ENCODE data around the gene AGBL3. TPM values are rescaled to one million over a fixed set of nuclear protein-coding genes. Genes with fewer than 3 reads are reported as not detected.
"Not testable (repeated sequence)": the region's sequence is repeated elsewhere in the genome, so short reads cannot be mapped to it uniquely, and the experiment has no call there.

Gene AGBL3
- total RNA-seq, 1 donor from 2014 or later: 0.58 TPM

DNA sequence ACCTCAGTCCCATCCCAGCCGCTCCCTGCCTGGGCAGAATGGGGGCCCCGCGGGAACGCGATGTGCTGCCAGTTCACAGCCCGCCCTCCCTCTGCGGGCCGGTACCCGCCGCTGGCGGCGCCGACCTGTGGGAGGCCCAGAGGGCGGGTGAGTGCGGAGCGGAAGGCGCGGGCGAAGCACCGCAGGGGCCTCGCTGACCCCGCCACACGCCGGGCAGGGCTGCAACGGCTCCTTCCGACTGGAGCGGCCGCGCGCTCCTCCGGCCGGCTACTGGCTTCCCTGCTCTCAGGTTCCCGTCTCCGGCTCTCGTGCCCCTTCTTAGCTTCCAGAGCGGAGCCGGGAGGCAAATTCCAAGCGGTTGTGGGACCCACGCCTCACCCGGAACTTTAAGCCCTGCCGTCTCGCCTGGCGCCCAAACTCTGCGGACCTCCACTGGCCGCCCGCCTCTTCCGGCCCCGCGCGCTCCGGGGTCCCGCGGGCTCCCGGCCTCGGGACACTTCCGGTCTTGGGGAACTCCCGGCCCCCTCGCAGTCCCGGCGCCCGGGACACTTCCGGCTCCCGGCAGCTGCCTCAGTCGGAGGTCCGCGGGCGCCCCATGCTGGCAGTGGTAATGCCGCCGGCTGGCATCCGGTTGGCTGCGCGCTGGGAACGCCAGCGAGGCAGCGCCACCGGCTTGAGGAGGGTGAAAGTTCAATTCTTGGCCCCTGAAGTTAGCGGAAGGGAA is 184.1 kb downstream of the AGBL3 start, which contains the start of gene CYREN:
TSS of gene CYREN (minus strand) at position 434 of the 724 bp plus-strand sequence. CDS start 1,785 bp downstream, outside the sequence.
- peak within 1 kb of the TSS; percentile 81 for H2AFZ ChIP-seq (replicated peaks)
- TF ChIP-seq, protein P1, sequence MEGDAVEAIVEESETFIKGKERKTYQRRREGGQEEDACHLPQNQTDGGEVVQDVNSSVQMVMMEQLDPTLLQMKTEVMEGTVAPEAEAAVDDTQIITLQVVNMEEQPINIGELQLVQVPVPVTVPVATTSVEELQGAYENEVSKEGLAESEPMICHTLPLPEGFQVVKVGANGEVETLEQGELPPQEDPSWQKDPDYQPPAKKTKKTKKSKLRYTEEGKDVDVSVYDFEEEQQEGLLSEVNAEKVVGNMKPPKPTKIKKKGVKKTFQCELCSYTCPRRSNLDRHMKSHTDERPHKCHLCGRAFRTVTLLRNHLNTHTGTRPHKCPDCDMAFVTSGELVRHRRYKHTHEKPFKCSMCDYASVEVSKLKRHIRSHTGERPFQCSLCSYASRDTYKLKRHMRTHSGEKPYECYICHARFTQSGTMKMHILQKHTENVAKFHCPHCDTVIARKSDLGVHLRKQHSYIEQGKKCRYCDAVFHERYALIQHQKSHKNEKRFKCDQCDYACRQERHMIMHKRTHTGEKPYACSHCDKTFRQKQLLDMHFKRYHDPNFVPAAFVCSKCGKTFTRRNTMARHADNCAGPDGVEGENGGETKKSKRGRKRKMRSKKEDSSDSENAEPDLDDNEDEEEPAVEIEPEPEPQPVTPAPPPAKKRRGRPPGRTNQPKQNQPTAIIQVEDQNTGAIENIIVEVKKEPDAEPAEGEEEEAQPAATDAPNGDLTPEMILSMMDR (IDR thresholded peaks at IDR 0.05): peak; percentile 54
- TF ChIP-seq EZH2 (IDR thresholded peaks at IDR 0.05): no peak
- peak within 1 kb of the TSS; percentile 93 for H3K4me3 Mint-ChIP-seq

DNA sequence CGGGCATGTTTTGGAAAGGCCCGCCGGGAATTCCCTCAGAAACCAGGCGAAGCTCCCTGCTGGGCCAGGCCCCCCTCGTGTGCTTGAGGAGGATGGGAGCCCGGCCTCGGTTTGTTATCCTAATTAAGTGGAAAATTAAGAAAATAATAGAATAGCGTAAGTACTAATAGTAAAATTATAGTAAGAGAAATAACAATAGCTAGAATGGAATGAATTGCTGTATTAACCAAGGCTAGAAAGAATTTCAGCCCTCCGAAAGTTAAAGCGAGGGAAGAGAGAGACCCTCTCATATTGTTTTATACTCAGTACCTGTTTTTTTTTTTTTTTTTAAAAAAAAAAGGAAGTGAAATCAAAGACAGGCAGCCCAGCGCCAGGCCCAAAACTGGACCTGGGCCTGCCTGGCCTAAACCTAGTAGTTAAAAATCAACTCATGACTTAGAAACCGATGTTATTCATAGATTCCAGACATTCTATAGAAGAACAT is 184.7 kb downstream of the AGBL3 start:
- H3K79me2 ChIP-seq (ENCODE audit: low read depth): peaks cover 26% of the 10 kb centered on the region
- DNase-seq (ENCODE audit: low spot score); H3K27me3 ChIP-seq; H3K9me3 ChIP-seq (ENCODE audit: low read depth); H3K27ac Mint-ChIP-seq; H4K20me1 ChIP-seq (ENCODE audit: low read depth); H3K27me3 Mint-ChIP-seq (ENCODE audit: insufficient read depth, low read depth); H3K4me1 ChIP-seq; H3K36me3 ChIP-seq; H3K9me3 Mint-ChIP-seq; H3K9ac ChIP-seq: not testable (repeated sequence)
- H2AFZ ChIP-seq (replicated peaks): peak overlapping the region; percentile 81
- H3K27ac ChIP-seq: peak overlapping the region; percentile 92
- peak overlapping the region; percentile 70 for H3K4me3 ChIP-seq
- Mint-ChIP-seq H3K4me1 (peaks cover 25% of the 10 kb centered on the region), H3K36me3 (peaks cover 16% of the 10 kb centered on the region), H3K4me3 (peak overlapping the region; percentile 87)
- peak overlapping the region; percentile 95 for H3K4me2 ChIP-seq
- H3F3A ChIP-seq (ENCODE audit: low read depth): peaks cover 17% of the 10 kb centered on the region

More for the DNA sequence above, 184.1 kb downstream of the AGBL3 start, which contains the start of gene CYREN:
- H3K4me1 ChIP-seq: peaks cover 5% of the 10 kb centered on the region
- H3K4me1 Mint-ChIP-seq: peaks cover 25% of the 10 kb centered on the region
- H3K9ac ChIP-seq: peak within 1 kb of the TSS; percentile 77
- no peaks in the 10 kb centered on the region for H3K36me3 ChIP-seq
- peaks cover 22% of the 10 kb centered on the region for H3K36me3 Mint-ChIP-seq
- peaks cover 26% of the 10 kb centered on the region for H3K79me2 ChIP-seq (ENCODE audit: low read depth)
- H3K27ac ChIP-seq: peak within 1 kb of the TSS; percentile 92
- no peaks in the 10 kb centered on the region for H3K9me3 ChIP-seq (ENCODE audit: low read depth)
- peak within 1 kb of the TSS; percentile 91 for H3K27ac Mint-ChIP-seq
- H3F3A ChIP-seq (ENCODE audit: low read depth): peaks cover 17% of the 10 kb centered on the region
- peak within 1 kb of the TSS; percentile 95 for H3K4me2 ChIP-seq
- H4K20me1 ChIP-seq (ENCODE audit: low read depth): peaks cover 3% of the 10 kb centered on the region
- H3K4me3 ChIP-seq: peak within 1 kb of the TSS; percentile 70
- H3K27me3 ChIP-seq: no peaks in the 10 kb centered on the region
- H3K27me3 Mint-ChIP-seq (ENCODE audit: insufficient read depth, low read depth): peaks cover 9% of the 10 kb centered on the region
- peak; percentile 93 for DNase-seq (ENCODE audit: low spot score)
- H3K9me3 Mint-ChIP-seq: no peaks in the 10 kb centered on the region

DNA sequence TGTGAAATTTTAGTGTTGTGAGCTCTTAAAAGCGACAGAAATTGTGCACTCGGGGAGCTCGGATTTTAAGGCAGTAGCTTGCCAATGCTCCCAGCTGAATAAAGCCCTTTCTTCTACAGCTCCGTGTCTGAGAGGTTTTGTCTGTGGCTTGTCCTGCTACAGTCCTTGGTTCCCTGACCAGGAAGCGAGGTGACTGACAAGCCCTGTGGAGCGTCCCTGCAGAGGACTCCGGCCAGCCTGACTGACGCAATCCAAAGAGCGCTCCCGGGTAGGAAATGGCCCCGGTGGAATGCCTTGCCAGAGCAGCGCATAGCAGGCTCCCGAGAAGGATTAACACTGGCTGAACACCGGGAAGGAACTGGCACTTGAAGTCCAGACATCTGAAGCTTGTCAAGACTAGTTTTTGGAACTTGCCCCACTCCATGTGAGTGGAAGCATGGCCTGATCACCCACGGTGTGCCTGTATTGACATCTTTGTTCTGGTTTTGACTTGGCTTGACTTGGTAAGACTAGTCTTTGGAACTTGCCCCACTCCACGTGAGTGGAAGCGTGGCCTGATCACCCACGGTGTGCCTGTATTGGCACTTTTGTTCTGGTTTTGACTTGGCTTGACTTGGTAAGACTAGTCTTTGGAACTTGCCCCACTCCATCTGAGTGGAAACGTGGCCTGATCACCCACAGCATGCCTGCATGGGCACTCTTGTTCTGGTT is 185.4 kb downstream of the AGBL3 start:
- Mint-ChIP-seq H3K4me3 (peak overlapping the region; percentile 87), H3K4me1 (peaks cover 25% of the 10 kb centered on the region), H3K27ac (peak overlapping the region; percentile 76), H3K36me3 (peaks cover 12% of the 10 kb centered on the region)
- H3K9me3 Mint-ChIP-seq; H3K27me3 ChIP-seq; H3K27ac ChIP-seq; H3K36me3 ChIP-seq; H3K9ac ChIP-seq; H3K4me3 ChIP-seq; H3K4me1 ChIP-seq; H3K9me3 ChIP-seq (ENCODE audit: low read depth); H4K20me1 ChIP-seq (ENCODE audit: low read depth); H3K27me3 Mint-ChIP-seq (ENCODE audit: insufficient read depth, low read depth): not testable (repeated sequence)
- DNase-seq (ENCODE audit: low spot score): peak; percentile 59
- peak overlapping the region; percentile 95 for H3K4me2 ChIP-seq
- peaks cover 17% of the 10 kb centered on the region for H3F3A ChIP-seq (ENCODE audit: low read depth)
- H3K79me2 ChIP-seq (ENCODE audit: low read depth): peaks cover 26% of the 10 kb centered on the region
- peak overlapping the region; percentile 73 for H2AFZ ChIP-seq (replicated peaks)

DNA sequence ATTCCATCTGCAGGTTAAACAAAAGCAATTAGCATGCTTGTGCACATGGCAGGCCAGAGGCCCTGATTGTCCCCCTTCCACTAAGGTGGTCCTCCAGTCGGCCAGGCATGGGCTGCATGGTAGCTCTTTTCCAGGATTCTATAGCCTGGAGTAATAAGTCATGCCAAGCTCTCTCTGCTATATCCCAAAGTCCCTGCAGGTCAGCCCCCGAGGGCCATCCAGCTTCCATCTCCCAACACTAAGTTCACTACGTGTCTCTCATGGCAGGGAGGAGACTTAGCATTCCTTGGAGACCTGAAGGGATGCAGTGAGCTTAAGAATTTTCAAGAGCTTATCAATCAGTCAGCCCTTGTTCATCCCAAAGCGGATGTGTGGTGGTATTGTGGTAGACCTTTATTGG is 187.6 kb downstream of the AGBL3 start:
- not testable (repeated sequence) for H3K27ac ChIP-seq; H2AFZ ChIP-seq (replicated peaks); H3K4me2 ChIP-seq; DNase-seq (ENCODE audit: low spot score); H3K27me3 Mint-ChIP-seq (ENCODE audit: insufficient read depth, low read depth); H3K4me3 Mint-ChIP-seq; H3K9me3 Mint-ChIP-seq; H4K20me1 ChIP-seq (ENCODE audit: low read depth); H3K36me3 Mint-ChIP-seq; H3K4me3 ChIP-seq; H3K36me3 ChIP-seq; H3K9me3 ChIP-seq (ENCODE audit: low read depth); H3K9ac ChIP-seq; H3K27ac Mint-ChIP-seq; H3K27me3 ChIP-seq
- peaks cover 31% of the 10 kb centered on the region for H3F3A ChIP-seq (ENCODE audit: low read depth)
- H3K79me2 ChIP-seq (ENCODE audit: low read depth): peaks cover 13% of the 10 kb centered on the region
- H3K4me1 Mint-ChIP-seq: peaks cover 21% of the 10 kb centered on the region
- H3K4me1 ChIP-seq: peaks cover 16% of the 10 kb centered on the region
